Esophagus muscularis mucosa (tissue), 4 donors: Measurements from ENCODE around the gene HERC2. TPM values are rescaled to one million over a fixed set of nuclear protein-coding genes. Genes with fewer than 3 reads are reported as not detected.
A peak's percentile ranks its signal among the peaks of the same experiment; 100 is the strongest.
"Not testable (repeated sequence)": the region's sequence is repeated elsewhere in the genome, so short reads cannot be mapped to it uniquely, and the experiment has no call there.

Source experiments
- DNase-seq: peaks from one replicate; pipeline ENCODE4 v3.0.0-alpha.2; 2017; ENCODE audit errors: extremely low spot score
- H3K27ac ChIP-seq, 4 donors: fragments of 200-600 bp; sonication (generic); replicated peaks in 1 of 4; 1 replicate in 3 of 4; 2 replicates in 1 of 4; pipeline ENCODE4 v1.5.1; 2016 to 2019; ENCODE audit warnings: mild to moderate bottlenecking in 1 of 4
- H3K27me3 ChIP-seq, 4 donors: fragments of 200-600 bp; sonication (generic); one replicate each; pipeline versions ENCODE4 v1.5.1 to v1.6.0; 2016 to 2019
- H3K36me3 ChIP-seq, 4 donors: fragments of 200-600 bp; sonication (generic); one replicate each; pipeline ENCODE4 v1.5.1; 2016 to 2019
- H3K4me1 ChIP-seq, 4 donors: fragments of 200-600 bp; sonication (generic); one replicate each; pipeline ENCODE4 v1.5.1; 2016 to 2019
- H3K4me3 ChIP-seq, 4 donors: fragments of 200-600 bp; sonication (generic); 1 replicate in 2 of 4; 2 replicates in 2 of 4; pipeline ENCODE4 v1.5.1; 2016 to 2019; ENCODE audit warnings: mild to moderate bottlenecking in 4 of 4, moderate library complexity in 1 of 4
- H3K9me3 ChIP-seq, 4 donors: fragments of 200-600 bp; sonication (generic); 1 replicate in 3 of 4; 2 replicates in 1 of 4; pipeline ENCODE4 v1.5.1; 2016 to 2019
- CTCF ChIP-seq, 3 experiments: fragments of 200-600 bp in 2 of 3; fragments of 450-650 bp in 1 of 3; sonication (generic) in 2 of 3; IDR thresholded peaks; one replicate each; pipeline ENCODE4 v1.5.1; 2017 to 2019; ENCODE audit warnings: antibody characterized with exemption in 3 of 3, mild to moderate bottlenecking in 2 of 3, moderate library complexity in 1 of 3
- EP300 ChIP-seq: sonication (generic); formaldehyde crosslinking; IDR thresholded peaks from one replicate; pipeline ENCODE4 v1.6.1; 2017; ENCODE audit warnings: antibody characterized with exemption
- POLR2A ChIP-seq: fragments of 450-650 bp; IDR thresholded peaks from one replicate; pipeline ENCODE4 v1.6.1; 2017; ENCODE audit warnings: antibody characterized with exemption, moderate library complexity, mild to moderate bottlenecking, low read depth
- POLR2AphosphoS5 ChIP-seq, 2 donors: sonication (generic); formaldehyde crosslinking; IDR thresholded peaks; one replicate each; pipeline ENCODE4 v1.6.1; 2017; ENCODE audit warnings: antibody characterized with exemption in 2 of 2
- WGBS: methylation state at CpG from one replicate; pipeline ENCODE4 v1.1.5; 2018; 5-methylcytosine and 5-hydroxymethylcytosine counted together
- intact Hi-C: fragments of 100-400 bp; cut with DNase I; formaldehyde crosslinking; loops from one replicate; pipeline ENCODE4 v1.15.1; 2023
- total RNA-seq, 4 donors: library from RNA; depleted of rRNA; stranded (reverse); fragments of >200 nt; gene quantifications; one replicate each; pipeline versions ENCODE4 v1.1.0 to v1.2.1, GENCODE V29; 2016

The HERC2 gene
- total RNA-seq, 4 donors from 2014 or later = 57.0 to 96.3 (median 66.0) TPM

GRCh38 chr15:28296814-28297213 is 25.2 kb downstream of the HERC2 start:
- intact Hi-C loops, DNase-seq, H3K4me1 ChIP-seq, H3K27ac ChIP-seq, H3K4me3 ChIP-seq, H3K27me3 ChIP-seq, H3K9me3 ChIP-seq: not testable (repeated sequence)
- WGBS = 79% methylated on average over 3 of the region's 4 CpGs
- H3K36me3 ChIP-seq = peaks cover 6 to 11% (median 10%) of the 10 kb centered on the region in 4 donors

- Histone ChIP-seq H3K27ac (peak overlapping the region in 1 of 4 donors; percentile 7), H3K36me3 (peaks cover 10 to 27% (median 16%) of the 10 kb centered on the region in 4 donors)
- intact Hi-C loops, H3K9me3 ChIP-seq, H3K27me3 ChIP-seq, H3K4me3 ChIP-seq, H3K4me1 ChIP-seq, DNase-seq: not testable (repeated sequence)
- WGBS = 94% methylated on average over 2 of the region's 3 CpGs
Measured at GRCh38 chr15:28295009-28295563, 26.9 kb downstream of the HERC2 start.

GRCh38 chr15:28294560-28294959 is 27.4 kb downstream of the HERC2 start:
- H3K4me1 ChIP-seq, H3K27ac ChIP-seq, intact Hi-C loops, H3K27me3 ChIP-seq, H3K4me3 ChIP-seq, H3K9me3 ChIP-seq, DNase-seq: not testable (repeated sequence)
- H3K36me3 ChIP-seq = peaks cover 10 to 32% (median 16%) of the 10 kb centered on the region in 4 donors
- 75% methylated on average over 7 of the region's 10 CpGs for WGBS

- Histone ChIP-seq H3K4me1 (peaks cover 8 to 23% (median 10%) of the 10 kb centered on the region in 4 donors), H3K27me3 (no peaks in the 10 kb centered on the region), H3K4me3 (no peak overlapping the region), H3K36me3 (peaks cover 10 to 31% (median 18%) of the 10 kb centered on the region in 4 donors), H3K27ac (no peak overlapping the region), H3K9me3 (no peaks in the 10 kb centered on the region)
- DNase-seq = no peak
- WGBS = 93% methylated on average over 10 of the region's 10 CpGs
- no peak for TF ChIP-seq POLR2AphosphoS5 (IDR thresholded peaks at IDR 0.05)
- TF ChIP-seq CTCF (IDR thresholded peaks at IDR 0.05) = no peak
- TF ChIP-seq EP300 = no peak
- TF ChIP-seq POLR2A = no peak
- intact Hi-C loops = no loop called here
Measured at GRCh38 chr15:28289694-28290463, 32.1 kb downstream of the HERC2 start.

- 62% methylated on average over 6 of the region's 7 CpGs for WGBS
- Histone ChIP-seq H3K4me1 (peaks cover 8 to 30% (median 18%) of the 10 kb centered on the region in 4 donors), H3K36me3 (peaks cover 10 to 31% (median 18%) of the 10 kb centered on the region in 4 donors)
- H3K27me3 ChIP-seq, H3K9me3 ChIP-seq, DNase-seq, H3K27ac ChIP-seq, H3K4me3 ChIP-seq, intact Hi-C loops: not testable (repeated sequence)
Measured at GRCh38 chr15:28288830-28289693, 32.9 kb downstream of the HERC2 start.

GRCh38 chr15:28286659-28287058 is 35.3 kb downstream of the HERC2 start:
- Histone ChIP-seq H3K36me3 (peaks cover 4 to 24% (median 8%) of the 10 kb centered on the region in 4 donors), H3K27ac (peak overlapping the region in 1 of 4 donors; percentile 39), H3K4me1 (peaks cover 8 to 24% (median 18%) of the 10 kb centered on the region in 4 donors)
- H3K9me3 ChIP-seq, H3K27me3 ChIP-seq, H3K4me3 ChIP-seq, DNase-seq, intact Hi-C loops: not testable (repeated sequence)
- WGBS = 61% methylated on average over 8 of the region's 8 CpGs

GRCh38 chr15:28286031-28286430 is 35.9 kb downstream of the HERC2 start:
- Histone ChIP-seq H3K4me1 (peaks cover 8 to 24% (median 21%) of the 10 kb centered on the region in 4 donors), H3K4me3 (no peak overlapping the region), H3K27ac (peak overlapping the region in 1 of 4 donors; percentile 39), H3K27me3 (no peaks in the 10 kb centered on the region), H3K36me3 (peaks cover under 1 to 22% (median 6%) of the 10 kb centered on the region in 4 donors), H3K9me3 (no peaks in the 10 kb centered on the region)
- no peak for DNase-seq
- intact Hi-C loops = no loop called here
- TF ChIP-seq POLR2AphosphoS5 (IDR thresholded peaks at IDR 0.05) (no peak), CTCF (IDR thresholded peaks at IDR 0.05) (no peak), EP300 (no peak), POLR2A (no peak)
- 84% methylated on average over 3 of the region's 3 CpGs for WGBS
